Measurements from ENCODE around the gene MAN2C1.
"Not testable (repeated sequence)": the region's sequence is repeated elsewhere in the genome, so short reads cannot be mapped to it uniquely, and the experiment has no call there.

MAN2C1 gene

DNA sequence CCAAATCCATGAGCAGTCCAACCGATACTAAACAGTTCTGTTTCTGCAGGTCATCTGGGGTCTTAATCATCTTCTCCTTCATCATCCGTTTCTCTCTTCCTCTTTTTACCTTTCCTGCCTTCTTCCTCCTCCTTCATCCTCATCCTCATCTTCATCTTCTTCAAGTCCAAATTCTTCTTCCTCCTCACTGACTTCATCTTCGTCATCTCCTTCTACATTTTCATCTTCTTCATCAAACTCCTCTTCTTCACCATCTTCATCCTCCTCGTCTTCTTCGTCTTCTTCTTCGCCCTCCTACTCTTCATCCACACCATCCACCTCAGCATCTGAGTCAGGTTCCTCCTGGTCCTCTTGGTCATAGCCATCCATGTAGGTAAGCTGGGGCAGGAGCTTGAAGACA, 46.7 kb downstream of the MAN2C1 start:
- Histone ChIP-seq H3K27ac (no peak overlapping the region), H3K4me3 (no peak overlapping the region)

DNA sequence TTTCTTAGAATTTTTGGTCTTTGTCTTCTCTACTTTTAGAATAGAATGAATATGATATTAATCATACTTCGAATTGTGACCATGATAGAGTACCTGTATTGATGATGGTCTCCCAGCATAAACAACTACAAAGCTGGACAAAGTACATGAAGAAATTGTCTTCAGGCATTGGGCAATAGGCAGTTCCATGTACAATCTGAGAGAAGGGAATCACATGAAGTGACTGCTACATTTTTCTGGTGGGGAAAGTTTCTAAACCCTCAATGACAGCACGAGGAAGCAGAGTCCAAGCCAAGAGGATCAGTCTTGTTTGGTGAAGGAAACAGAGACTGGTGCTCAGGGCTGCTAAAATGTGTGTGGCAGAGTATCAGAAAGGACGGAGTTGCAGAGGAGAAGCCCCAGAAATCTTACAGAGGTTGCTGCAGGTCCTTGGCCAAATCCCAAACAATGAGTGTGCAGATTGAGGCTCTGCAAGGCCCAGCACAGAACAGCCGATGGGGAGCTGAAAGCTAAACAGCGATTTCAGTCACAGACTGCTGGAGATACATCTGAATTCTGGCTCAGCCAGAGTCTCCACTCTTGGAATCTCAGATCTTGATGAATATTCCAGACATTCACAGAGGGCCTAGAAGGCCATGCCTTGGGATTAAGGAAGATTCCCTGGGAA, 49.0 kb downstream of the MAN2C1 start:
- not testable (repeated sequence) for H3K27ac ChIP-seq, H3K4me3 ChIP-seq

GRCh38 chr15:75314552-75315290, 53.7 kb downstream of the MAN2C1 start:
- Histone ChIP-seq H3K27ac (no peak overlapping the region), H3K4me3 (no peak overlapping the region)

GRCh38 chr15:75313116-75313845, 55.1 kb downstream of the MAN2C1 start:
- Histone ChIP-seq H3K4me3 (no peak overlapping the region), H3K27ac (no peak overlapping the region)

DNA sequence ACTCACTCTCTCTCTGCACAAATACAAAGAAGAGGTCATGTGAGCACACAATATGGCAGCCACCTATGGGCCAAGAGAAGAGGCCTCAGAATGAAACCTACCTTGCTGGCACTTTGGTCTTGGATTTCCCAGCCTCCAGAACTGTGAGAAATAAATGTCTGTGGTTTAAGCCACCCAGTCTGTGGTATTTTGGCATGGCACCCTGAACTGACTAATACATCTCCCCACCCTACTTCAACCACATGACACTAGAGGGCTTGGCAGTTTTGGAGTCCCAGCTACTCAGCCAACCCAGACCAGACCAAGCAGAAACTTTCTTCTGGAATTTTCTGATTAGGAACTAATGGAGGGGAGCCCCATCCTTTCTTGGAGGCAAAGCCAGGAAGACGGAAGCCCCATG, 55.9 kb downstream of the MAN2C1 start:
- H3K27ac ChIP-seq, H3K4me3 ChIP-seq: not testable (repeated sequence)

GRCh38 chr15:75309711-75310110, 58.7 kb downstream of the MAN2C1 start:
- Histone ChIP-seq H3K27ac (no peak overlapping the region), H3K4me3 (no peak overlapping the region)

- Histone ChIP-seq H3K4me3 (no peak overlapping the region), H3K27ac (no peak overlapping the region)
These were observed 60.5 kb downstream of the MAN2C1 start for GRCh38 chr15:75307778-75308390.

- no peak overlapping the region for H3K27ac ChIP-seq
- H3K4me3 ChIP-seq, result no peak overlapping the region
These were observed 62.2 kb downstream of the MAN2C1 start for GRCh38 chr15:75306188-75306587.
